Sigmoid colon (tissue), 4 donors: ENCODE results near the gene SUSD1.

Experiments
- POLR2AphosphoS5 ChIP-seq, 4 donors: sonication (generic); formaldehyde crosslinking; IDR thresholded peaks; one replicate each; pipeline ENCODE4 v1.6.1; 2017; ENCODE audit warnings: antibody characterized with exemption in 4 of 4
- TF ChIP-seq, protein P1 (sequence below), 4 experiments: fragments of 450-650 bp in 3 of 4; fragments of 200-600 bp in 1 of 4; IDR thresholded peaks; one replicate each; pipeline ENCODE4 v1.5.1; 2016 to 2019; ENCODE audit warnings: antibody characterized with exemption in 4 of 4, mild to moderate bottlenecking in 3 of 4, moderate library complexity in 2 of 4

DNA sequence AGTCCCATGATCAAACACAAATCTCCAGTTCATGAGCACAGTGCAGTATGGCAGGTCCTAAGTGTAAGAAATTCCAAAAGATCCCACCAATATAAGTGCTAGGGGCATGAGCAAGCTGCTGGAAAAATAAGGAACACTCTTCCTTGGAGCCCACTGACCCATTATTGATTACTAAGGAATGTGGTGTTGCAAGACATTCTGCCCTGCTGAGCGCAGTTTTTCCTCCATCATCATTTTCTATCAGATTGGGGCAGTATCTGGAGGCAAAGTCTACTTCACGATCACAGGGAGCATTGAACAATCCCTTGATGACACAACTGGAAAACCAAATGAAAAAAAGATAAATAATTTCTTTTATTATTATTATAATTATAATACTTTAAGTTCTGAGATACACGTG is 149.2 kb downstream of the SUSD1 start:
- TF ChIP-seq, protein P1, sequence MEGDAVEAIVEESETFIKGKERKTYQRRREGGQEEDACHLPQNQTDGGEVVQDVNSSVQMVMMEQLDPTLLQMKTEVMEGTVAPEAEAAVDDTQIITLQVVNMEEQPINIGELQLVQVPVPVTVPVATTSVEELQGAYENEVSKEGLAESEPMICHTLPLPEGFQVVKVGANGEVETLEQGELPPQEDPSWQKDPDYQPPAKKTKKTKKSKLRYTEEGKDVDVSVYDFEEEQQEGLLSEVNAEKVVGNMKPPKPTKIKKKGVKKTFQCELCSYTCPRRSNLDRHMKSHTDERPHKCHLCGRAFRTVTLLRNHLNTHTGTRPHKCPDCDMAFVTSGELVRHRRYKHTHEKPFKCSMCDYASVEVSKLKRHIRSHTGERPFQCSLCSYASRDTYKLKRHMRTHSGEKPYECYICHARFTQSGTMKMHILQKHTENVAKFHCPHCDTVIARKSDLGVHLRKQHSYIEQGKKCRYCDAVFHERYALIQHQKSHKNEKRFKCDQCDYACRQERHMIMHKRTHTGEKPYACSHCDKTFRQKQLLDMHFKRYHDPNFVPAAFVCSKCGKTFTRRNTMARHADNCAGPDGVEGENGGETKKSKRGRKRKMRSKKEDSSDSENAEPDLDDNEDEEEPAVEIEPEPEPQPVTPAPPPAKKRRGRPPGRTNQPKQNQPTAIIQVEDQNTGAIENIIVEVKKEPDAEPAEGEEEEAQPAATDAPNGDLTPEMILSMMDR (IDR thresholded peaks at IDR 0.05): no peak
- no peak for TF ChIP-seq POLR2AphosphoS5 (IDR thresholded peaks at IDR 0.05)
